Activated CD8-positive, alpha-beta memory T cell treated with anti-CD3 and anti-CD28 coated beads for 36 hours (primary cell): ENCODE data around the gene ATXN2L. TPM values are rescaled to one million over a fixed set of nuclear protein-coding genes. Genes with fewer than 3 reads are reported as not detected.

Experiments used
- CTCF ChIA-PET: fragments of 350-600 bp; sonication (Branson Sonifier 250); formaldehyde crosslinking; loops from one replicate; lab custom pipeline; 2021; ENCODE audit warnings: antibody characterized with exemption; lab: Charles Lee
- POLR2A ChIA-PET: fragments of 350-600 bp; sonication (Branson Sonifier 250); formaldehyde crosslinking; loops from one replicate; lab custom pipeline; 2021; ENCODE audit warnings: antibody characterized with exemption; lab: Charles Lee
- total RNA-seq, 2 experiments: library from RNA; stranded (reverse); gene quantifications; one replicate each; pipeline ENCODE4 v1.2.3, GENCODE V29; 2021

Gene ATXN2L
- total RNA-seq, 2 experiments from 2014 or later = 253 to 260 TPM

- ChIA-PET POLR2A (interaction anchor here (0.6 to 2.1 kb wide), 3 partner anchors 9 to 14 kb away, joined by 3 to 5 read pairs (median 4); partner anchors contain the start of gene ATXN2L), CTCF (no interaction called here)
Measured at GRCh38 chr16:28834349-28834748, 11.6 kb downstream of the ATXN2L start.

- CTCF ChIA-PET = interaction anchor here (1.2 kb wide), 1 partner anchor 344 kb away, joined by 3 read pairs; no protein-coding TSS in a partner anchor
- POLR2A ChIA-PET = interaction anchor here (0.6 to 2.1 kb wide), 4 partner anchors 9 to 13 kb away, joined by 3 to 5 read pairs (median 4); partner anchors contain the start of gene ATXN2L
Measured at GRCh38 chr16:28834873-28835863, 12.4 kb downstream of the ATXN2L start.

- ChIA-PET CTCF (interaction anchor here (1.2 kb wide), 1 partner anchor 345 kb away, joined by 3 read pairs; no protein-coding TSS in a partner anchor), POLR2A (no interaction called here)
Measured at GRCh38 chr16:28835864-28836760, 13.3 kb downstream of the ATXN2L start.

GRCh38 chr16:28836761-28837064 lies 13.9 kb downstream of the ATXN2L start:
- ChIA-PET CTCF (interaction anchor here (0.6 to 1.2 kb wide), 2 partner anchors 24 to 345 kb away, joined by 3 read pairs; no protein-coding TSS in a partner anchor), POLR2A (no interaction called here)

GRCh38 chr16:28837672-28838557 lies 15.1 kb downstream of the ATXN2L start:
- CTCF ChIA-PET = interaction anchor here (0.7 to 1.8 kb wide), 3 partner anchors 8 to 26 kb away, joined by 3 to 5 read pairs (median 4); partner anchors contain the start of gene SH2B1
- POLR2A ChIA-PET = interaction anchor here (1.1 kb wide), 1 partner anchor 42 kb away, joined by 3 read pairs; no protein-coding TSS in a partner anchor

- ChIA-PET POLR2A (no interaction called here), CTCF (interaction anchor here (0.7 to 1.8 kb wide), 3 partner anchors 9 to 25 kb away, joined by 3 to 5 read pairs (median 4); partner anchors contain the start of gene SH2B1)
Measured at GRCh38 chr16:28838558-28838918, 15.7 kb downstream of the ATXN2L start.

- POLR2A ChIA-PET = interaction anchor here (0.6 to 0.7 kb wide), 2 partner anchors 9 to 1714 kb away, joined by 4 to 10 read pairs; no protein-coding TSS in a partner anchor
- CTCF ChIA-PET = interaction anchor here (1.4 to 1.8 kb wide), 2 partner anchors 9 to 12 kb away, joined by 3 to 5 read pairs; no protein-coding TSS in a partner anchor
Measured at GRCh38 chr16:28839004-28839639, 16.3 kb downstream of the ATXN2L start.

- ChIA-PET POLR2A (interaction anchor here (0.7 kb wide), 2 partner anchors 86 to 1713 kb away, joined by 4 to 10 read pairs; no protein-coding TSS in a partner anchor), CTCF (no interaction called here)
Measured at GRCh38 chr16:28839899-28840298, 17.1 kb downstream of the ATXN2L start.

- ChIA-PET POLR2A (no interaction called here), CTCF (interaction anchor here (0.5 kb wide), 1 partner anchor 12 kb away, joined by 3 read pairs; no protein-coding TSS in a partner anchor)
Measured at GRCh38 chr16:28842696-28843095, 19.9 kb downstream of the ATXN2L start.

GRCh38 chr16:28843766-28844165 lies 21.0 kb downstream of the ATXN2L start:
- ChIA-PET CTCF (no interaction called here), POLR2A (interaction anchor here (1.6 to 1.8 kb wide), 2 partner anchors 8 to 12 kb away, joined by 3 to 8 read pairs; no protein-coding TSS in a partner anchor)

GRCh38 chr16:28844226-28844885 lies 21.6 kb downstream of the ATXN2L start:
- ChIA-PET CTCF (no interaction called here), POLR2A (interaction anchor here (0.8 to 4.4 kb wide), 5 partner anchors 9 to 106 kb away, joined by 3 to 34 read pairs (median 8); partner anchors contain the start of genes ATXN2L, NFATC2IP and SH2B1)

GRCh38 chr16:28845293-28845692 lies 22.5 kb downstream of the ATXN2L start:
- POLR2A ChIA-PET = interaction anchor here (0.5 to 4.4 kb wide), 5 partner anchors 10 to 1166 kb away, joined by 3 to 34 read pairs (median 7); partner anchors contain the start of genes ATXN2L and SH2B1
- CTCF ChIA-PET = interaction anchor here (1.2 kb wide), 1 partner anchor 22 kb away, joined by 3 read pairs; no protein-coding TSS in a partner anchor

GRCh38 chr16:28845761-28846079 lies 22.9 kb downstream of the ATXN2L start:
- CTCF ChIA-PET = interaction anchor here (1.0 to 2.7 kb wide), 5 partner anchors 9 to 61 kb away, joined by 3 to 10 read pairs (median 3); partner anchors contain the start of genes ATXN2L and SH2B1
- POLR2A ChIA-PET = interaction anchor here (0.5 to 4.4 kb wide), 4 partner anchors 14 to 1166 kb away, joined by 4 to 34 read pairs (median 18); partner anchors contain the start of genes ATXN2L and SH2B1

- ChIA-PET CTCF (interaction anchor here (0.9 to 2.7 kb wide), 11 partner anchors 9 to 104 kb away, joined by 3 to 10 read pairs (median 3); partner anchors contain the start of genes ATXN2L, NFATC2IP, RABEP2 and SH2B1), POLR2A (interaction anchor here (0.7 to 4.4 kb wide), 5 partner anchors 10 to 104 kb away, joined by 3 to 34 read pairs (median 7); partner anchors contain the start of genes ATXN2L, NFATC2IP and SH2B1)
Measured at GRCh38 chr16:28846080-28846932, 23.5 kb downstream of the ATXN2L start, which contains the start of gene TUFM. TUFM (minus strand) TSS chr16:28846348; CDS start chr16:28846269, 79 bp downstream.

- POLR2A ChIA-PET = interaction anchor here (0.6 to 4.4 kb wide), 4 partner anchors 9 to 968 kb away, joined by 3 to 34 read pairs (median 16); partner anchors contain the start of genes ATXN2L and SH2B1
- CTCF ChIA-PET = interaction anchor here (0.7 to 2.7 kb wide), 14 partner anchors 9 to 104 kb away, joined by 3 to 13 read pairs (median 3); partner anchors contain the start of genes ATXN2L, NFATC2IP, RABEP2 and SH2B1
Measured at GRCh38 chr16:28846933-28847273, 24.1 kb downstream of the ATXN2L start.
